HG03196 (cell line): ENCODE measurements around the gene ECE2.

Source experiments
- ATAC-seq: cut with Tn5 transposase; IDR thresholded peaks from one replicate; pipeline ENCODE4 v1.9.1; 2021; ENCODE audit not compliant: unreplicated experiment

Gene ECE2

GRCh38 chr3:184311633-184312032, 35.8 kb downstream of the ECE2 start:
- no peak for ATAC-seq

DNA sequence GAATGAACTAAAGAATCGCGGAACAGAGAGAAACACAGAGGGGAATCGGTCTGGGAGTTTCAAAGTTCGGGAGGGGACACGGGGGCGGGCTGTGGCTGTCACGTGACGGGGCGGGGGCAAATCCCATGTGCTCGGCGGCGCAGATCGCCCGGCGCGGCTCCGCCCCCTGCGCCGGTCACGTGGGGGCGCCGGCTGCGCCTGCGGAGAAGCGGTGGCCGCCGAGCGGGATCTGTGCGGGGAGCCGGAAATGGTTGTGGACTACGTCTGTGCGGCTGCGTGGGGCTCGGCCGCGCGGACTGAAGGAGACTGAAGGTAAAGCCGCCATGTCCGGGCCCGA, 38.5 kb downstream of the ECE2 start, which contains the start of gene EIF4G1:
TSS of gene EIF4G1 (plus strand) at position 244 of the 337 bp plus-strand sequence. CDS start 1,191 bp downstream, outside the sequence.
- peak; percentile 87 for ATAC-seq

- ATAC-seq: peak; percentile 31
Observed at GRCh38 chr3:184314700-184315542, 39.1 kb downstream of the ECE2 start.

DNA sequence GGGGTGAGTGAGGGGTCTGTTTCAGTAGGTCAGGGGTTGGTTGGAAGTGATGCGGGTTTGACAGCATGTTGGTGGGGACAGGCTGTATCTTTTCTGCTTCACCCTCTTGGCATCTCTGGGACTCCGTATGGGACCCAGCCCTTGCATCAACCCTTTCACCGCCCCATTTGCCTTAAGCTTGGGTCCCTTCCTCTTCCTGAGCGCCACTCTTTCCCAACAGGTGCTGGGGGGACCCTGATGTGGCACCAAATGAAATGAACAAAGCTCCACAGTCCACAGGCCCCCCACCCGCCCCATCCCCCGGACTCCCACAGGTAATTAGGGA, 39.7 kb downstream of the ECE2 start:
- ATAC-seq: no peak

- ATAC-seq: no peak
Observed at GRCh38 chr3:184315871-184316661, 40.2 kb downstream of the ECE2 start.

- ATAC-seq: no peak
Observed at GRCh38 chr3:184316792-184317191, 41.0 kb downstream of the ECE2 start.

DNA sequence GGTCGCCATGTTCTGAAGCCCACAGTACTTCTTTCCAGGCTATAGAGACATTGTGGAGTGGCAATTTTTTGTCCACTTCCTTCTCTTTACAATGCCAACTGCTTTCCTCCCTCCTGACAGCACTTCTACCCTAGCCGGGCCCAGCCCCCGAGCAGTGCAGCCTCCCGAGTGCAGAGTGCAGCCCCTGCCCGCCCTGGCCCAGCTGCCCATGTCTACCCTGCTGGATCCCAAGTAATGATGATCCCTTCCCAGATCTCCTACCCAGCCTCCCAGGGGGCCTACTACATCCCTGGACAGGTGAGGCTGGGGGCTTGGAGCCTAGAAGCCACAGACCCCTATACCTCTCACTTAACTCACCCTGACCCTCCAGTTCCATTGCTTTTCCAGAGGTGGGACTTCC, 41.4 kb downstream of the ECE2 start:
- ATAC-seq: no peak

DNA sequence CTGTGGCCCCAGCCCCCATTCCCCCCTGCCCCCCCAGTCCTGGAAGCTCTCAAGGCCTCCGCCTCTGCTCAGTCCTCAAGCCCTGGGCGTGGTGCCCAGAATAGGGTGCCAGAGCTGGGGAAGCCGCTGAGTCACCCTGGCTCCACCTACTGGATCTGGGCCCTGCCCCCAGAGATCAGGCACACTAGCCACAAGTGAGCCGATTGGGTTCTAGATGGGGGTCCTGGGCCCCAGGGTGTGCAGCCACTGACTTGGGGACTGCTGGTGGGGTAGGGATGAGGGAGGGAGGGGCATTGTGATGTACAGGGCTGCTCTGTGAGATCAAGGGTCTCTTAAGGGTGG, 44.3 kb downstream of the ECE2 start:
- ATAC-seq: no peak

GRCh38 chr3:184321666-184322065, 45.8 kb downstream of the ECE2 start:
- ATAC-seq: no peak

- ATAC-seq: no peak
Observed at GRCh38 chr3:184322731-184323487, 47.1 kb downstream of the ECE2 start.

- no peak for ATAC-seq
Observed at GRCh38 chr3:184323696-184324095, 47.9 kb downstream of the ECE2 start.

GRCh38 chr3:184325269-184325668, 49.4 kb downstream of the ECE2 start:
- ATAC-seq: no peak

DNA sequence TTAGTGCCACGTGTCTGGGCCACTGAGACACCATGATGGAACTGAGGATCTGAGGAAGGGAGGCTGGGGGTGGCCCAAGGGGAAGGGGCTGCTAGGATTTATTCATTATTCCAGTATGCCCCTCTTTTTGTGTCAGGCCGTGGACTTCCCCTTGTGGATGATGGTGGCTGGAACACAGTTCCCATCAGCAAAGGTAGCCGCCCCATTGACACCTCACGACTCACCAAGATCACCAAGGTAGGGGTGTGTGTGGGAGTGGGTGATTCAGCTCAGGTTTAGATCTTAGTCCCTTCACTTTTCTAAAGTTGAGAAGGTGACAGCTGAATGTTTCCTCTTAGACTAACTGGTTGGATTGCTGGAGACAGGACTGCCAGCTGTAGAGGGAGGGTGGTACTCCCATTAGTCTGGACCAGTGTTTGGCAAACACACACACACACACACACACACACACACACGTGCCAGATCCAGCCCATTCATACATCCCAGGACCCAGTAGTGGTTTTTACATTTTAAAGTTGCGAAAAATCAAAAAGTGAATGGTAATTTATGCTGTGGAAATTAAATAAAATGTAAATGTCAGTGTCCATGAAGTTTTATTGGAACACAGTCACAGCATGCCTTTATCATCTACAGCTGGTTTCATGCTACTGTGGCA, 50.0 kb downstream of the ECE2 start:
- no peak for ATAC-seq

DNA sequence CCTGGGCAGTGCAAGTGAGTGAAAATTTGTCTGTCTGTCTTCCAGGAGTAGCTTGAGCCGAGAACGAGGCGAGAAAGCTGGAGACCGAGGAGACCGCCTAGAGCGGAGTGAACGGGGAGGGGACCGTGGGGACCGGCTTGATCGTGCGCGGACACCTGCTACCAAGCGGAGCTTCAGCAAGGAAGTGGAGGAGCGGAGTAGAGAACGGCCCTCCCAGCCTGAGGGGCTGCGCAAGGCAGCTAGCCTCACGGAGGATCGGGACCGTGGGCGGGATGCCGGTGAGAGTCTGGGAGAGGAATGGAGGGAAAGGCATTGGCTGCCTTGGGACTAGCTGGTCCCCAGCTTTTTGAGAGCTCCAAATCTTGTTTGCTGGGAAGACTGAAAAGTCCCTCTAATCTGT, 51.3 kb downstream of the ECE2 start:
- no peak for ATAC-seq

DNA sequence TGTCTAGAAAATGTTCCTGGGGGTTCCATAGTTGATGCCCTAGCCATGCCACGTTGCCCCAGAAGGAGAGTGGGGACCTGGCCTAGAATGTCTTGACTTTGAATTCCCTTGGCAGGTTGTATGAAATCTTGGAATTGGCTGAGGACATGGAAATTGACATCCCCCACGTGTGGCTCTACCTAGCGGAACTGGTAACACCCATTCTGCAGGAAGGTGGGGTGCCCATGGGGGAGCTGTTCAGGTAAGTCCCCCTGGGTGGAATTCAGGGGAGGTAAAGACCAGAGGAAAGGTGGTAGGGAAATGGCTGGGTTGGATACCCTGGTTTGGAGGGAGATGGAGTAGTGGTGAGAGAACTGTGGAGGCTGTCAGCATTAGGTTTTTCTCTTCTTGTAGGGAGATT, 52.7 kb downstream of the ECE2 start:
- ATAC-seq: no peak

GRCh38 chr3:184332370-184333090, 56.7 kb downstream of the ECE2 start:
- ATAC-seq: no peak

- no peak for ATAC-seq
Observed at GRCh38 chr3:184333190-184333589, 57.4 kb downstream of the ECE2 start.

DNA sequence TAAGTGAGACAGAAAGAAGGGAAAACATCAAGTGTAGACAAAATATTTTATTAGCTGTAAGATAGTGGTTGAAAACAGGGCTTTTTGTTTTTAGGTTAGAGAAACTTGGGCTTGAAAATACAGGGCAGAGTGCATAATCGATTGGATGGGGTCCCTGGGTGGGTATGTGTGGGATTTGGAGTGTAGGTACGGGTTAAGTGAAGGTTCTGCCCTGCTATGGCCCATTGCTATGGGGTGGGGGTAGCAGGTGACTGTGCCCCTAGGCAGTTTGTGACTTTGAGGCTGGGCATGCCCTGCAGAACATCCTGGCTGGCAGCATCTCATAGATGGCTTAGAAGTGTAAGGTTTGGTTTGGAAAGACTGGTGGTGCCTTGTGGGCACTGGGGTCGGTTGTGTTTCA, 57.9 kb downstream of the ECE2 start:
- ATAC-seq: no peak

DNA sequence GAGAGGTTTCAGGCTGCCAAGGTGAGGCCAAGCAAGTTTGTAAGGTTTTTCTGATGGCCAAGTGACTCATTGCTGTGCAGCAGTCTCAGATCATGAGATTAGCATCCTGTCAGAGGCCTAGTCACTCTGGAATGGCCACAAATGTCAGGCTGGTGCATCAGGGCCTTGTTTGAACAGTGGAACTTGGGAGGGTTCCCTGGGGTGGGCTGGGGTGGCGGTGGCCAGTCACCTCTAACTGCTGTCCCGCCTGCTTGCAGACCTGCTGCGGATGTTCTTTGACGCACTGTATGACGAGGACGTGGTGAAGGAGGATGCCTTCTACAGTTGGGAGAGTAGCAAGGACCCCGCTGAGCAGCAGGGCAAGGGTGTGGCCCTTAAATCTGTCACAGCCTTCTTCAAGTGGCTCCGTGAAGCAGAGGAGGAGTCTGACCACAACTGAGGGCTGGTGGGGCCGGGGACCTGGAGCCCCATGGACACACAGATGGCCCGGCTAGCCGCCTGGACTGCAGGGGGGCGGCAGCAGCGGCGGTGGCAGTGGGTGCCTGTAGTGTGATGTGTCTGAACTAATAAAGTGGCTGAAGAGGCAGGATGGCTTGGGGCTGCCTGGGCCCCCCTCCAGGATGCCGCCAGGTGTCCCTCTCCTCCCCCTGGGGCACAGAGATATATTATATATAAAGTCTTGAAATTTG, 58.8 kb downstream of the ECE2 start:
- no peak for ATAC-seq

GRCh38 chr3:184335291-184335660, 59.5 kb downstream of the ECE2 start:
- peak; percentile 2 for ATAC-seq
